SK-N-SH (cell line): ENCODE data around the gene DGKD. TPM values are rescaled to one million over a fixed set of nuclear protein-coding genes. Genes with fewer than 3 reads are reported as not detected.

ENCODE experiments used
- CTCF ChIA-PET: fragments of 300-600, 350-600 bp; formaldehyde crosslinking; extraction: SDS; loops from one replicate; lab custom pipeline; 2021; lab: Yijun Ruan, JAX
- POLR2A ChIA-PET: fragments of 350-600 bp; sonication (Branson Sonifier 250); formaldehyde crosslinking; extraction: SDS; loops from one replicate; lab custom pipeline; 2020; ENCODE audit warnings: antibody characterized with exemption, inconsistent platforms; lab: Yijun Ruan, JAX
- DNase-seq: peaks from one replicate; pipeline ENCODE4 v3.0.0; 2012
- H2AFZ ChIP-seq: fragments of 200-600 bp; sonication (generic); 2 replicates; pipeline ENCODE4 v1.8.1; 2016; ENCODE audit warnings: antibody characterized with exemption, mild to moderate bottlenecking, low read depth
- H3F3A ChIP-seq: fragments of 200-600 bp; sonication (generic); replicated peaks from 2 replicates; pipeline ENCODE3; 2016; ENCODE audit warnings: antibody characterized with exemption, mild to moderate bottlenecking; ENCODE audit not compliant: insufficient read depth
- H3K27ac ChIP-seq, 2 experiments: fragments of 200-500 bp in 1 of 2; fragments of 200-600 bp in 1 of 2; sonication (Bioruptor generic) in 1 of 2; sonication (generic), shearing (Covaris generic) in 1 of 2; 2 replicates each; pipeline versions ENCODE4 v1.5.1 to v1.6.1; 2014 to 2016; ENCODE audit warnings: low read depth in 2 of 2, inconsistent platforms in 1 of 2, low read length in 1 of 2, mild to moderate bottlenecking in 1 of 2, mixed read lengths in 1 of 2
- H3K27me3 ChIP-seq: fragments of 200-600 bp; sonication (generic), shearing (Covaris generic); 2 replicates; pipeline ENCODE4 v1.6.1; 2016; ENCODE audit warnings: mixed run types; ENCODE audit not compliant: insufficient read depth
- H3K36me3 ChIP-seq, 2 experiments: fragments of 200-500 bp in 1 of 2; fragments of 200-600 bp in 1 of 2; sonication (Bioruptor generic) in 1 of 2; sonication (generic) in 1 of 2; replicated peaks in 1 of 2; 2 replicates each; pipeline versions ENCODE3 to v1.5.1; 2014 to 2016; ENCODE audit warnings: low read length in 1 of 2, mild to moderate bottlenecking in 1 of 2; ENCODE audit not compliant: insufficient read depth in 2 of 2, control insufficient read depth in 1 of 2
- H3K4me1 ChIP-seq, 2 experiments: fragments of 200-500 bp in 1 of 2; fragments of 200-600 bp in 1 of 2; sonication (Bioruptor generic) in 1 of 2; sonication (generic), shearing (Covaris generic) in 1 of 2; 2 replicates each; pipeline versions ENCODE4 v1.5.1 to v1.6.1; 2014 to 2016; ENCODE audit warnings: low read depth in 1 of 2, low read length in 1 of 2, mixed run types in 1 of 2; ENCODE audit not compliant: insufficient read depth in 2 of 2, control insufficient read depth in 1 of 2
- H3K4me2 ChIP-seq: fragments of 200-600 bp; sonication (generic), shearing (Covaris generic); 2 replicates; pipeline ENCODE4 v1.6.1; 2017; ENCODE audit warnings: mixed run types
- H3K4me3 ChIP-seq, 2 experiments: fragments of 200-500 bp in 1 of 2; fragments of 200-600 bp in 1 of 2; sonication (Bioruptor generic) in 1 of 2; sonication (generic), shearing (Covaris generic) in 1 of 2; 2 replicates each; pipeline versions ENCODE4 v1.5.1 to v1.8.1; 2014 to 2016; ENCODE audit warnings: low read depth in 2 of 2, inconsistent platforms in 1 of 2, low read length in 1 of 2, mild to moderate bottlenecking in 1 of 2, mixed read lengths in 1 of 2, moderate library complexity in 1 of 2
- H3K79me2 ChIP-seq: fragments of 200-600 bp; sonication (generic); 2 replicates; pipeline ENCODE4 v1.8.1; 2017; ENCODE audit warnings: mild to moderate bottlenecking; ENCODE audit not compliant: insufficient read depth
- H3K9ac ChIP-seq: fragments of 200-600 bp; sonication (generic); 2 replicates; pipeline ENCODE4 v1.6.1; 2017; ENCODE audit warnings: mixed run types
- H3K9me2 ChIP-seq: fragments of 200-600 bp; sonication (generic); 2 replicates; pipeline ENCODE4 v1.6.1; 2017; ENCODE audit warnings: mixed run types
- H3K9me3 ChIP-seq: fragments of 200-600 bp; sonication (generic); 2 replicates; pipeline ENCODE4 v1.6.1; 2017; ENCODE audit warnings: mixed run types, mild to moderate bottlenecking, moderate library complexity
- H4K20me1 ChIP-seq: fragments of 200-600 bp; sonication (generic); 2 replicates; pipeline ENCODE4 v1.6.1; 2017; ENCODE audit warnings: mild to moderate bottlenecking, mixed run types; ENCODE audit not compliant: insufficient read depth
- CHD2 ChIP-seq: fragments of 150-350 bp; IDR thresholded peaks from 2 replicates; pipeline ENCODE4 v1.6.1; 2018; ENCODE audit warnings: low read length; ENCODE audit not compliant: partially characterized antibody
- CTCF ChIP-seq: fragments of 200-600 bp; sonication (generic); IDR thresholded peaks from 2 replicates; pipeline ENCODE4 v1.6.1; 2017; ENCODE audit warnings: antibody characterized with exemption, mild to moderate bottlenecking, moderate library complexity
- ELF1 ChIP-seq: IDR thresholded peaks from 2 replicates; pipeline ENCODE4 v1.4.0; 2012
- EP300 ChIP-seq, 2 experiments: IDR thresholded peaks; 2 replicates each; pipeline versions ENCODE4 v1.4.0 to v1.6.1; 2012; ENCODE audit warnings: borderline replicate concordance in 1 of 2, low read depth in 1 of 2, low read length in 1 of 2
- GATA2 ChIP-seq: sonication (generic); formaldehyde crosslinking; IDR thresholded peaks from 2 replicates; pipeline ENCODE4 v1.5.0; 2020; ENCODE audit warnings: mild to moderate bottlenecking, missing genetic modification reagents
- MAX ChIP-seq: IDR thresholded peaks from 2 replicates; pipeline ENCODE4 v1.4.0; 2012; ENCODE audit warnings: low read depth
- NRF1 ChIP-seq: IDR thresholded peaks from 2 replicates; pipeline ENCODE4 v1.6.1; 2012; ENCODE audit warnings: low read depth, mild to moderate bottlenecking, low read length
- REST ChIP-seq: IDR thresholded peaks from 2 replicates; pipeline ENCODE4 v1.6.1; 2012; ENCODE audit warnings: mild to moderate bottlenecking, low read depth, low read length, moderate library complexity
- SIN3A ChIP-seq: IDR thresholded peaks from 2 replicates; pipeline ENCODE4 v1.6.1; 2012; ENCODE audit warnings: low read depth, mild to moderate bottlenecking, low read length, moderate library complexity, borderline replicate concordance
- TCF12 ChIP-seq: IDR thresholded peaks from 2 replicates; pipeline ENCODE4 v1.4.0; 2012
- WGBS: methylation state at CpG from one replicate; pipeline ENCODE4 v1.1.6; 2017; ENCODE audit warnings: low lambda C conversion rate; 5-methylcytosine and 5-hydroxymethylcytosine counted together
- polyA plus RNA-seq, 3 experiments: library from polyadenylated mRNA; depleted of rRNA; stranded (reverse); fragments of >200 nt; gene quantifications; 2 replicates each; pipeline ENCODE4 v1.2.3, GENCODE V29; 2012
- TF ChIP-seq, protein P1 (sequence below): IDR thresholded peaks from 2 replicates; pipeline ENCODE4 v1.4.0; 2012; ENCODE audit warnings: low read depth, borderline replicate concordance

Gene DGKD
- polyA plus RNA-seq, 1 of the 3 experiments (the other 2 are of a cell fraction) = 21.7 TPM

- CTCF ChIA-PET = no interaction called here
These were observed 33.1 kb upstream of the DGKD start for GRCh38 chr2:233321166-233321565.

More at GRCh38 chr2:233321166-233321565, 33.1 kb upstream of the DGKD start:
- no peak overlapping the region for H3K27ac ChIP-seq
- DNase-seq = no peak
- TF ChIP-seq ELF1 (no peak), CTCF (no peak), CHD2 (no peak), MAX (no peak), EP300 (IDR thresholded peaks at IDR 0.05; ENCODE audit: borderline replicate concordance in 1 of 2, low read depth in 1 of 2, low read length in 1 of 2) (no peak), TCF12 (no peak), GATA2 (CRISPR knock-in tag) (no peak), NRF1 (no peak), SIN3A (no peak), REST (no peak)
- TF ChIP-seq, protein P1, sequence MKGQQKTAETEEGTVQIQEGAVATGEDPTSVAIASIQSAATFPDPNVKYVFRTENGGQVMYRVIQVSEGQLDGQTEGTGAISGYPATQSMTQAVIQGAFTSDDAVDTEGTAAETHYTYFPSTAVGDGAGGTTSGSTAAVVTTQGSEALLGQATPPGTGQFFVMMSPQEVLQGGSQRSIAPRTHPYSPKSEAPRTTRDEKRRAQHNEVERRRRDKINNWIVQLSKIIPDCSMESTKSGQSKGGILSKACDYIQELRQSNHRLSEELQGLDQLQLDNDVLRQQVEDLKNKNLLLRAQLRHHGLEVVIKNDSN = no peak
- H3K4me2 ChIP-seq = no peak overlapping the region
- H3K9me2 ChIP-seq = no peaks in the 10 kb centered on the region
- no peak overlapping the region for H2AFZ ChIP-seq
- H4K20me1 ChIP-seq = no peaks in the 10 kb centered on the region
- H3K9ac ChIP-seq = no peak overlapping the region
- H3K9me3 ChIP-seq = no peaks in the 10 kb centered on the region
- H3K79me2 ChIP-seq = no peaks in the 10 kb centered on the region
- no peak overlapping the region for H3K4me3 ChIP-seq
- no peaks in the 10 kb centered on the region for H3K27me3 ChIP-seq
- H3K4me1 ChIP-seq = peaks cover 0 to 5% of the 10 kb centered on the region in 2 experiments; a peak in 1 of 4 replicates
- H3K36me3 ChIP-seq = no peaks in the 10 kb centered on the region
- POLR2A ChIA-PET = no interaction called here
- H3F3A ChIP-seq = no peaks in the 10 kb centered on the region
- WGBS = 57% methylated on average over 6 of the region's 6 CpGs
